ENCODE measurements around the gene GPATCH8. TPM values are rescaled to one million over a fixed set of nuclear protein-coding genes. Genes with fewer than 3 reads are reported as not detected.

GPATCH8 gene
- total RNA-seq, 1 donor from 2014 or later: 70.9 TPM

GRCh38 chr17:44362949-44363612 lies 140.1 kb downstream of the GPATCH8 start:
- H3K36me3 Mint-ChIP-seq (ENCODE audit: insufficient read depth): no peaks in the 10 kb centered on the region

GRCh38 chr17:44362459-44362948 lies 140.7 kb downstream of the GPATCH8 start:
- Mint-ChIP-seq H3K4me3 (ENCODE audit: low read depth) (peak overlapping the region; percentile 81), H3K9me3 (ENCODE audit: low read depth) (no peaks in the 10 kb centered on the region), H3K27ac (no peak overlapping the region), H3K27me3 (peaks cover 26% of the 10 kb centered on the region), H3K36me3 (ENCODE audit: insufficient read depth) (no peaks in the 10 kb centered on the region), H3K4me1 (ENCODE audit: low read depth) (peaks cover 15% of the 10 kb centered on the region)
- no peak for DNase-seq (ENCODE audit: low spot score, unreplicated experiment)
- TF ChIP-seq, protein P1, sequence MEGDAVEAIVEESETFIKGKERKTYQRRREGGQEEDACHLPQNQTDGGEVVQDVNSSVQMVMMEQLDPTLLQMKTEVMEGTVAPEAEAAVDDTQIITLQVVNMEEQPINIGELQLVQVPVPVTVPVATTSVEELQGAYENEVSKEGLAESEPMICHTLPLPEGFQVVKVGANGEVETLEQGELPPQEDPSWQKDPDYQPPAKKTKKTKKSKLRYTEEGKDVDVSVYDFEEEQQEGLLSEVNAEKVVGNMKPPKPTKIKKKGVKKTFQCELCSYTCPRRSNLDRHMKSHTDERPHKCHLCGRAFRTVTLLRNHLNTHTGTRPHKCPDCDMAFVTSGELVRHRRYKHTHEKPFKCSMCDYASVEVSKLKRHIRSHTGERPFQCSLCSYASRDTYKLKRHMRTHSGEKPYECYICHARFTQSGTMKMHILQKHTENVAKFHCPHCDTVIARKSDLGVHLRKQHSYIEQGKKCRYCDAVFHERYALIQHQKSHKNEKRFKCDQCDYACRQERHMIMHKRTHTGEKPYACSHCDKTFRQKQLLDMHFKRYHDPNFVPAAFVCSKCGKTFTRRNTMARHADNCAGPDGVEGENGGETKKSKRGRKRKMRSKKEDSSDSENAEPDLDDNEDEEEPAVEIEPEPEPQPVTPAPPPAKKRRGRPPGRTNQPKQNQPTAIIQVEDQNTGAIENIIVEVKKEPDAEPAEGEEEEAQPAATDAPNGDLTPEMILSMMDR (IDR thresholded peaks at IDR 0.05; ENCODE audit: unreplicated experiment): no peak

More at GRCh38 chr17:44362949-44363612, 140.1 kb downstream of the GPATCH8 start:
- H3K9me3 Mint-ChIP-seq (ENCODE audit: low read depth): no peaks in the 10 kb centered on the region
- TF ChIP-seq, protein P1 (IDR thresholded peaks at IDR 0.05; ENCODE audit: unreplicated experiment): no peak
- peak overlapping the region; percentile 74 for H3K27ac Mint-ChIP-seq
- no peak for DNase-seq (ENCODE audit: low spot score, unreplicated experiment)
- H3K4me1 Mint-ChIP-seq (ENCODE audit: low read depth): peaks cover 15% of the 10 kb centered on the region
- peak overlapping the region; percentile 81 for H3K4me3 Mint-ChIP-seq (ENCODE audit: low read depth)
- H3K27me3 Mint-ChIP-seq: peaks cover 29% of the 10 kb centered on the region

- H3K27me3 Mint-ChIP-seq: peaks cover 18% of the 10 kb centered on the region
- no peaks in the 10 kb centered on the region for H3K9me3 Mint-ChIP-seq (ENCODE audit: low read depth)
These were observed 141.6 kb downstream of the GPATCH8 start for GRCh38 chr17:44361292-44362260.

DNA sequence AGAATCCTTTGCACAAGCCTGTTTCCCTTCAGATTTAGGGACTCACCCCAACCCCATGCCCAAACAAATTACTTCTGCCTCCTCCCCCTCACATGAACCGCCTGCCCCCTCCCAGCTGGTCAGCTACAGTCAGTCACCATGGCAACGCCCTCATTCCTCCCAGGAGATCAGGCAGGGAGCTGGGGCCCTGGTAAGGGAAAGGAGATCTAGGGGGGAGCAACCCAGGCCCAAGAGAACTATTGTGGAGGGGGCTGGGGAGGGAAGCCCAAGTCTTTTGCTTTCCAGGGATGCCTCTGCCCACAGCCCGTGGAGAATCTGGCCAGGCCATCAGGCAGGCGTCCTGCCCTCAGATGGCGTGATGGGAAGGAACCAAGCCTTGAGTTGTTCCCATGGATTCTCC lies 142.4 kb downstream of the GPATCH8 start:
- peak overlapping the region; percentile 41 for H3K4me3 Mint-ChIP-seq (ENCODE audit: low read depth)
- peaks cover 15% of the 10 kb centered on the region for H3K4me1 Mint-ChIP-seq (ENCODE audit: low read depth)
- no peak for DNase-seq (ENCODE audit: low spot score, unreplicated experiment)
- no peak overlapping the region for H3K27ac Mint-ChIP-seq
- peaks cover 11% of the 10 kb centered on the region for H3K27me3 Mint-ChIP-seq
- TF ChIP-seq, protein P1 (IDR thresholded peaks at IDR 0.05; ENCODE audit: unreplicated experiment): no peak
- peaks cover 1% of the 10 kb centered on the region for H3K36me3 Mint-ChIP-seq (ENCODE audit: insufficient read depth)
- no peaks in the 10 kb centered on the region for H3K9me3 Mint-ChIP-seq (ENCODE audit: low read depth)

More at GRCh38 chr17:44361292-44362260, 141.6 kb downstream of the GPATCH8 start:
- TF ChIP-seq, protein P1 (IDR thresholded peaks at IDR 0.05; ENCODE audit: unreplicated experiment): no peak
- no peaks in the 10 kb centered on the region for H3K36me3 Mint-ChIP-seq (ENCODE audit: insufficient read depth)
- H3K4me1 Mint-ChIP-seq (ENCODE audit: low read depth): peaks cover 15% of the 10 kb centered on the region
- no peak for DNase-seq (ENCODE audit: low spot score, unreplicated experiment)
- peak overlapping the region; percentile 58 for H3K4me3 Mint-ChIP-seq (ENCODE audit: low read depth)
- H3K27ac Mint-ChIP-seq: no peak overlapping the region

GRCh38 chr17:44360144-44360533 lies 143.1 kb downstream of the GPATCH8 start:
- Mint-ChIP-seq H3K4me3 (ENCODE audit: low read depth) (no peak overlapping the region), H3K4me1 (ENCODE audit: low read depth) (peaks cover 15% of the 10 kb centered on the region), H3K27me3 (peaks cover 6% of the 10 kb centered on the region), H3K9me3 (ENCODE audit: low read depth) (no peaks in the 10 kb centered on the region), H3K27ac (no peak overlapping the region), H3K36me3 (ENCODE audit: insufficient read depth) (peaks cover 2% of the 10 kb centered on the region)
- TF ChIP-seq, protein P1 (IDR thresholded peaks at IDR 0.05; ENCODE audit: unreplicated experiment): no peak
- DNase-seq (ENCODE audit: low spot score, unreplicated experiment): no peak
